ENCODE data around the gene MEAK7.

The MEAK7 gene

GRCh38 chr16:84462296-84463210 lies 41.9 kb downstream of the MEAK7 start:
- DNase-seq: no peak

- no peak for DNase-seq
Observed at GRCh38 chr16:84461413-84462295, 42.8 kb downstream of the MEAK7 start.

GRCh38 chr16:84461029-84461412 lies 43.4 kb downstream of the MEAK7 start:
- DNase-seq: no peak

- no peak for DNase-seq
Observed at GRCh38 chr16:84460406-84461028, 43.9 kb downstream of the MEAK7 start.

GRCh38 chr16:84459941-84460405 lies 44.5 kb downstream of the MEAK7 start:
- no peak for DNase-seq

- DNase-seq: no peak
Observed at GRCh38 chr16:84459533-84459894, 44.9 kb downstream of the MEAK7 start.

- DNase-seq: no peak
Observed at GRCh38 chr16:84458606-84459532, 45.6 kb downstream of the MEAK7 start.

- no peak for DNase-seq
Observed at GRCh38 chr16:84455031-84455430, 49.4 kb downstream of the MEAK7 start.

All from CD4-positive, alpha-beta T cell treated with Interleukin-21 for 1 hour (primary cell).